ENCODE measurements around the gene CEBPB.

DNA sequence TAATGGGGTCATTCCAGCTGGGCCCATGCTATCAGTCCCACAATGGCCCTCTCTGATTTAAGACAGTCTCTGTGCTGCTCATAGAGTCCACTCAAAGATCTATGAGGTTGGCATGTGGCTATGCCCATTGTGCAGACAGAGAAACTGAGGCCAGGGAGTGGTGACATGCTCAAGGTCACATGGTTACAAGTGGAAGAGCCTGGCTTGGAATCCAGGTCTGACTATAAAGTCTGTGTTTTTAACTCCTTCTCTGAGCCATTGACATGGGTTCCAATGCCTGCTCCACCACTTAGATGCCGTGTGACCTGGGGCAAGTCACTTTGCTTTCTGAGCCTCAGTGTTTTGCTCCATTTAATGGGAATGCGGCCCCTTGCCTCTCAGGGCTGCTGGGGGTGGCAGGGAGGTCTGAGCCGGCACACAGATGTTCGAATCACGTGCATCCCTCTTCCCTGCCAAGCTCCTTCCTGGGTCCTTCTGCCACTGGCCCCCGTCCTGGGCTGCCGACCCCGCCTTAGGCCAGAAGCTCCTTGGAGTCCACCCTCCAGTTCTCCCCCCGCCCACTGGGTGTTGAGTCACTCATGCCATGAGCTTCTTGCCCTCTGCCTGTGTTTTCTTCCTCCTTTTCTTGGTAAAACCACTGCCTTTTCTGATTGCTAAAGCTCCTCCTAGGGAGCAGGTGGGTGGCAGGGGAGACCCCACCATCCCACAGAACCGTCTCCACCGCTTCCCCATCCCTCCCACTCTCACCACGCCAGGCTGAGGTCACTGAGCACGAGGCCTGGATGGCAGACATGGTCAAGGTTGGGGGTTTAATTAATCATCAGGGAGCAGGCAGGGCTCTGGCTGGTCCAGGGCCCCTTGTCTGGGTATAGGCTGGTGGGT lies 35.7 kb downstream of the CEBPB start:
- TF ChIP-seq, protein P1, sequence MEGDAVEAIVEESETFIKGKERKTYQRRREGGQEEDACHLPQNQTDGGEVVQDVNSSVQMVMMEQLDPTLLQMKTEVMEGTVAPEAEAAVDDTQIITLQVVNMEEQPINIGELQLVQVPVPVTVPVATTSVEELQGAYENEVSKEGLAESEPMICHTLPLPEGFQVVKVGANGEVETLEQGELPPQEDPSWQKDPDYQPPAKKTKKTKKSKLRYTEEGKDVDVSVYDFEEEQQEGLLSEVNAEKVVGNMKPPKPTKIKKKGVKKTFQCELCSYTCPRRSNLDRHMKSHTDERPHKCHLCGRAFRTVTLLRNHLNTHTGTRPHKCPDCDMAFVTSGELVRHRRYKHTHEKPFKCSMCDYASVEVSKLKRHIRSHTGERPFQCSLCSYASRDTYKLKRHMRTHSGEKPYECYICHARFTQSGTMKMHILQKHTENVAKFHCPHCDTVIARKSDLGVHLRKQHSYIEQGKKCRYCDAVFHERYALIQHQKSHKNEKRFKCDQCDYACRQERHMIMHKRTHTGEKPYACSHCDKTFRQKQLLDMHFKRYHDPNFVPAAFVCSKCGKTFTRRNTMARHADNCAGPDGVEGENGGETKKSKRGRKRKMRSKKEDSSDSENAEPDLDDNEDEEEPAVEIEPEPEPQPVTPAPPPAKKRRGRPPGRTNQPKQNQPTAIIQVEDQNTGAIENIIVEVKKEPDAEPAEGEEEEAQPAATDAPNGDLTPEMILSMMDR (conservative IDR thresholded peaks at IDR 0.05 in 1 of 2, IDR thresholded peaks at IDR 0.05 in 1 of 2; ENCODE audit: extremely low read depth in 1 of 2, insufficient read depth in 1 of 2, low read depth in 1 of 2, low read length in 2 of 2): no peak
- no peak for TF ChIP-seq EZH2 (IDR thresholded peaks at IDR 0.05; ENCODE audit: borderline replicate concordance, low read length)
